ENCODE measurements around the gene NRROS. TPM values are rescaled to one million over a fixed set of nuclear protein-coding genes. Genes with fewer than 3 reads are reported as not detected.
"Not testable (repeated sequence)": the region's sequence is repeated elsewhere in the genome, so short reads cannot be mapped to it uniquely, and the experiment has no call there.

Gene NRROS
- 6.4 TPM for total RNA-seq

DNA sequence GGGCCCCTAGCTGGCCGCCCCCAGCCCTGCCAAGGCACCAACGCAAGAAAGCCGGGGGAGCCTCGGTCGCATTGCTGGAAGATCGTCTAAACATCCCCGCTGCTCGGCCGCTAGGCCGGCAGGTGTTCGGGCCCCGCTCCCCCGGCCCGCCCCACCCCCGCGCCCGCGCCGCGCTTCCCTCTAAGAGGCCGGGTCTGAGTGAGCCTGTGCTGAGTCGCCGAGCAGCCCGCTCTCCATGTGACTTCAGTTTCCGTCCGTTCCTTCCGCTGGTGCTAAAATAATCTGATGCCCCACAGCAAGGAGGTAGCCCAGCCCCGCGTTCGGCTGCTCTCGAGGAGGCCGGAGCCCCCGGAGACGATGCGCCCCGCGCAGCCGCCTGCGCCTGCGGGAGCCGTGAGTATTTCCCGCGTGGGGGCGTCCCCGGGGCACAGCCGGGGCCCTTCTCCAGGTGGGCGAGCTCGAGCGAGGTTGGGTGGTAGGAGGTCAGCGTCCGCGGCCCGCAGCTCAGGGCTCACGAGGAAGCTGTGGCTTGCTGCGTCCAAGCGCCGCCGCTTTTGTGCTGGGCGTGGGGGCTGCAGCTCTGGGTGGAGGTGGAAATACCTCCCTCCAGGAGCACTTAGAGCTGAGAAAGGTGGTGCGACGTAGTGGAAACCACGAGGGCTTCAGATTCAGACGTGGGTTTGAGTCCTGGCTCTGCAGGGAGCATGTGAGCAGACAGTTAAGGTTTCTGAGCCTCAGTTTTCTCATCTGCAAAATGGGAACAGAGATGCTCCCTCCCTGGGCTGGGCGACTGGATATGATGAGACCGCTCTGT, at the start of gene NRROS:
Gene NRROS, plus strand, starts transcription at position 212 of the 814 bp plus-strand sequence. CDS start 14,846 bp downstream, outside the sequence.
- peak; percentile 69 for DNase-seq (ENCODE audit: low spot score)

GRCh38 chr3:196590279-196590678, 49.2 kb upstream of the NRROS start:
- no peak for DNase-seq (ENCODE audit: low spot score)

DNA sequence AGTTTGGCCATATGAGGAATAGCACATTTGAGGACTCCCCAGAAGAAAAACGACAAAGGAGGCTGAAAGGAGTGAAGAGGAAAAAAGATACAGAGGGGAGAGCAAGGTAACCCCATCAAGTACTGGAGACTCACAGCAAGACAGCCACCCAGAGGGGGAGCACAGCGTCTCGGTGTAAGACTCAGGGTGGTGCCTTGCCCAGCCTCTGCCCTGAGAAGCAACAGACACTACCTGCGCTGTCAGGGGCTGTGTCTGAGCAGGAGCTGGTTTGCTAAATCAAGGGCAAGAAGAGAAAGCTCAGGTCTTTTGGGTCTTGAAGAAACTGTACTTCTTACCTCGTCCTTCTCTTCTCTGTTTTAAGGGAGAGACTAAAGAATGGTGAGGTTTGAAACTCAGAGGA, 43.1 kb upstream of the NRROS start:
- DNase-seq (ENCODE audit: low spot score), result no peak

DNA sequence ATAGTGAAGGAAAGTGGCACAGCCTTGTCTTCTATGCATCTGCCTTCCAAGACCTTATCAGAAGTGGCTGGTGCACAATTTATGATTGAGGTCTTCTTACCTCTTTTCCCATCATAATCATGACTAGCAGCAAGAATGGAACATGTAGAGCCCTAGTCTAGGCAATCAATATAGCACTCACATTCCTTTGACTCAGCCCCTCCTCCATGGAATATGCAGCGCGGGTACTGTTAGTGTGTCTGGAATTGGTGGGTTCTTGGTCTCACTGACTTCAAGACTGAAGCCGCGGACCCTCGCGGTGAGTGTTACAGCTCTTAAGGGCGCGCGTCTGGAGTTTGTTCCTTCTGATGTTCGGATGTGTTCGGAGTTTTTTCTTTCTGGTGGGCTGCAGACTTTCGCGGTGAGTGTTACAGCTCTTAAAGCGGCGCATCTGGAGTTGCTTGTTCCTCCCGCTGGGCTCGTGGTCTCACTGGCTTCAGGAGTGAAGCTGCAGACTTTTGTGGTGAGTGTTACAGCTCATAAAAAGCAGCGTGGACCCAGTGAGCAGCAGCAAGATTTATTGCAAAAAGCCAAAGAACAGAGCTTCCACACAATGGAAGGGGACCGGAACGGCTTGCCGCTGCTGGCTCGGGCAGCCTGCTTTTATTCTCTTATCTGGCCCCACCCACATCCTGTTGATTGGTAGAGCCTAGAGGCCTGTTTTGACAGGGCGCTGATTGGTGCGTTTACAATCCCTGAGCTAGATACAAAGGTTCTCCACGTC, 41.3 kb upstream of the NRROS start:
- not testable (repeated sequence) for DNase-seq (ENCODE audit: low spot score)

GRCh38 chr3:196599734-196600128, 39.8 kb upstream of the NRROS start:
- no peak for DNase-seq (ENCODE audit: low spot score)

GRCh38 chr3:196600359-196600758, 39.1 kb upstream of the NRROS start:
- DNase-seq (ENCODE audit: low spot score), result no peak

GRCh38 chr3:196602673-196603072, 36.8 kb upstream of the NRROS start:
- DNase-seq (ENCODE audit: low spot score), result no peak

- DNase-seq (ENCODE audit: low spot score), result no peak
Measured at GRCh38 chr3:196603683-196604082, 35.8 kb upstream of the NRROS start.

- DNase-seq (ENCODE audit: low spot score), result no peak
Measured at GRCh38 chr3:196604548-196604947, 34.9 kb upstream of the NRROS start.

DNA sequence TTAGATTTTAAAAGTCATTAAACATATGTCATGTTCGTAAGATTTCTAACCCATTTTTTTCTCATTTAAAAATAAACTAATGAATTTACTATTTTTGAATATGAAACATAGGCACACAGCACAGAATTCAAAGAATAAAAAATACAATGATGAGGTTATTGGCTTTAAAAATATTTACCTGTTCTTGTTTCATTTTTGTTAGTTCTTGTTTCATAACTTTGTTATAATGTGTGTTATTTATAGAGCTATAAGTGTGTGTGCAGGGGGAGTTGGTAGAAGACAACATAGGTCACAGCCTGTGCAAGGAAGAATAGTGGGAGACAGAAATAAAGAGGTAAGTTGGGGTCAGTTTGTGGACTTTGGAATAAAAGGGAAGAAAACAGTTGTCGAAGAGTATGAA, 30.8 kb upstream of the NRROS start:
- no peak for DNase-seq (ENCODE audit: low spot score)

DNA sequence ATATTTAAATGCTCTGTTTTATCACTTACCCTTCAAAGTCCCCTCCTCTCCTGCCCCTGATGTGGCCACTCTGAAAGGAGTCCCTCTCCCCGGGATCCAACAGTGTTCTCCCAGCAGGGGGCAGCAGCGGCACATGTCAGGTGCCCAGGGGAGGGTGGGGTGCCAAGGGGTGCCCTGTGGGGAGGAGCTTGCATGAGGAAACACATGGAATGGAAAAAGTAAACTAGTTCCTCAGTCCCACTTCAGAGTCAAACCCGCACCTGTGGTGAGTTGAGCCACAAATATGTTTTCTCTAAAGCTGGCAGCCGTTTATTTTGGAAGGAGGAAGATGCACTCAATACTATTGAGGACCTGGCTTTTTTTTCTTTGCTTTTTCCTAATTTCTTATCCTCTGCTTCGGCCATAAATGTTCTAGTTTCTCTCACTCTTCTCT, 30.1 kb upstream of the NRROS start:
- DNase-seq (ENCODE audit: low spot score), result peak; percentile 88

- DNase-seq (ENCODE audit: low spot score), result no peak
Measured at GRCh38 chr3:196609805-196610515, 29.5 kb upstream of the NRROS start.

- no peak for DNase-seq (ENCODE audit: low spot score)
Measured at GRCh38 chr3:196611761-196612483, 27.6 kb upstream of the NRROS start.

DNA sequence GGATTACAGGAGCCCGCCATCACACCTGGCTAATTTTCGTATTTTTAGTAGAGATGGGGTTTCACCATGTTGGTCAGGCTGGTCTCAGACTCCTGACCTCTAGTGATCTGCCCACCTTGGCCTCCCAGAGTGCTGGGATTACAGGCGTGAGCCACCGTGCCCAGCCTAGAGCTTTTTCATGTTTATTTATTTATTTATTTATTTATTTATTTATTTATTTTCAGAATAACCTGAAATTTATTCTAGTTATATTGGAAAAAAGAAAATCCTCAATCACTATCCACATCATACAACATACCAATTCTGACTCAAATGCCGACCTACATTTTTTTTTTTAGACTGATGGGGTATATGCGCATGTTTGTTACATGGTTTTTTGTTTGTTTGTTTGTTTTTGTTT, 24.3 kb upstream of the NRROS start:
- DNase-seq (ENCODE audit: low spot score), result not testable (repeated sequence)

DNA sequence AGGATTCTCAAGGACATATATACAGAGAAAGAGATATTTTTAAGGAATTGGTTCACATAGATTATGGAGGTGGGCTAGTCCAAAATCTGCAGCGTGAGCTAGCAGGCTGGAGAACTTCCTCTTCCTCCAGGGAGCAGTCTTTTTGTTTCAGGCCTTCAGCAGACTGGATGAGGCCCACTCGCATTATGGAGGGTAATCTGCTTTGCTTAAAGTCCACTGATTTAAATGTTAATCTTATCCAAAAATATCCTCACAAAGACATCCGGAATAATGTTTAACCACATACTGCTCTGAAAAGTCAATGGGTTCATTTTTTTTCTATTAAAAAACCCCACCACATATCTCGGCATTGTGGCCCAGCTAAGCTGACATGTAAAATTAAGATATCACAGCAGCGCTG, 22.2 kb upstream of the NRROS start:
- DNase-seq (ENCODE audit: low spot score), result no peak

GRCh38 chr3:196619223-196619622, 20.3 kb upstream of the NRROS start:
- no peak for DNase-seq (ENCODE audit: low spot score)

DNA sequence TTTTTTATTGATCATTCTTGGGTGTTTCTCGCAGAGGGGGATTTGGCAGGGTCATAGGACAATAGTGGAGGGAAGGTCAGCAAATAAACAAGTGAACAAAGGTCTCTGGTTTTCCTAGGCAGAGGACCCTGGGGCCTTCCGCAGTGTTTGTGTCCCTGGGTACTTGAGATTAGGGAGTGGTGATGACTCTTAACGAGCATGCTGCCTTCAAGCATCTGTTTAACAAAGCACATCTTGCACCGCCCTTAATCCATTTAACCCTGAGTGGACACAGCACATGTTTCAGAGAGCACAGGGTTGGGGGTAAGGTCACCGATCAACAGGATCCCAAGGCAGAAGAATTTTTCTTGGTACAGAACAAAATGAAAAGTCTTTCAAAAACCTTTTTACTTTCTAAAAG, 19.9 kb upstream of the NRROS start:
- not testable (repeated sequence) for DNase-seq (ENCODE audit: low spot score)

- DNase-seq (ENCODE audit: low spot score), result no peak
Measured at GRCh38 chr3:196620161-196620604, 19.3 kb upstream of the NRROS start.

GRCh38 chr3:196620684-196621083, 18.8 kb upstream of the NRROS start:
- DNase-seq (ENCODE audit: low spot score), result no peak

DNA sequence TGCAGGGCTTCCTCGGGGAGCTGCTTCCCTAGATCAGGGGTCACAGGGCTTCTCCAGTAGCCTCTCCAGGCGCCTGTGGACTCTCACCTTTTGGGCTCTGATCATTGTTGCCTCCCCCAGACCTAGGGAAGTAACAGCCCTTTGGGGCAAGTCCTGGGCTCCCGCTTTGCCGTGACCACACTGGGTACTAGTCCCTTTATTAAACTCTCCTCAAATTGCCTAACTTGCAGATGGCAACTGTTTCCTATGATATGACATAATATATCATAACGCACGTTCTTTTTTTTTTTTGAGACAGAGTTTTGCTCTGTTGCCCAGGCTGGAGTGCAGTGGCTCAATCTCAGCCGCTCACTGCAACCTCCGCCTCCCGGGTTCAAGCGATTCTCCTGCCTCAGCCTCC, 17.9 kb upstream of the NRROS start:
- DNase-seq (ENCODE audit: low spot score), result no peak

DNA sequence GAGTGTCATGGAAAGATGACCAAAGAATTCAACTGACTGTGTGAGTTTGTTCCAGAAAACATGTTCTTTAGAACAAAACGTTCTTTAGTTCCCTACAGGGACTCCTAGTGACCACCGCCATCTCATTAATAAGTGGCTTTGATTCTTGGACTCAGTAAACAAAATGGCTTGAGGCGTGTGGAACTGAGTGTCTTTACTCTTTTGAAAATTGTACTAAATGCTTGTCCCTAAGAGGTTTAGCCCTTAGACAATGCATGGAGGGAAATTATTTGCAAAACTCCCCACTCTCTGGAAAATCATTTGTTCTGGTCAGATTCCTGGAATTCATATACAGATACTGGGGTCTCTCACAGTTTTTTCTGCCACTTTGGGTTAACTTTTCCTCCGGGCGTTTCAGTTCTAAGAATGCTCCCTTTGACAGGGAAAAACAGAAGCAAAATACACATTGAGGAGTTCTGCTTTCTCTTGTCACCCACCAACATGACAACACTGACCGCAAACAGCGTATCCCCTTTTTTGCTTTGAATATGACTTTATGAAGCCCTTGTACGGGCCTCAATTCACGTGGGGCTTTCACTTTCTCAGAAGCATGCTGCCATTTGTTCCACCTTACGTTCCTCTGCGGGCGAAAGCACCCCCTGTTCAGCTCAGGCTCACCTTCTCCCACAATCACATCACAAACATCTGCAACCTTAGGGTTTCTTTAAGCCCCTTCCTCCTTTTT, 15.3 kb upstream of the NRROS start:
- no peak for DNase-seq (ENCODE audit: low spot score)
